Measurements from ENCODE around the gene SYNGR1. TPM values are rescaled to one million over a fixed set of nuclear protein-coding genes. Genes with fewer than 3 reads are reported as not detected.

SYNGR1 gene
- total RNA-seq, 1 experiment from 2014 or later, result 47.7 TPM

DNA sequence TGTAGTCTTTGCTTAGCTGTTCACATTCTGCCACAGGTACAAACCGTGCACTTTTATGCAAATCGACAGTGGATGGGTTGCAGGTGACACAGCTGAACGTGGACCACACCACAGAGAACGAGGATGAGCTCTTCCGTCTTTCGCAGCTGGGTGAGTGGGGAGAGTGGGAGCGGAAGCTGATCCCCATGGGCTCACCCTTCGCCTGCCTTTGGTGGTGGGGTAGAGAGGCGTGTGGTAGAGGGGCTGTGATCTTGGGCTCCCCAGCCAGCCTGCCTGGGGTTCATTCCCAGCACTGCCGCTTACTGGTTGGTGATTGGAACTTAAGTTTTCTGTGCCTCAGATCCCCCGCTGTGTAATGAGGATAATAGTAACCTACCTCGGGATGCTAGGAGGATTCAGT lies 68.9 kb downstream of the SYNGR1 start:
- Histone ChIP-seq H3K27ac (ENCODE audit: low read length) (no peak overlapping the region), H4K20me1 (ENCODE audit: insufficient read depth, low read depth, low read length) (no peaks in the 10 kb centered on the region), H3K27me3 (ENCODE audit: low read length) (no peaks in the 10 kb centered on the region), H3K9ac (ENCODE audit: low read length) (no peak overlapping the region), H3K4me2 (ENCODE audit: low read depth, low read length, poor library complexity, severe bottlenecking) (no peak overlapping the region), H3K79me2 (ENCODE audit: low read length) (peaks cover 4% of the 10 kb centered on the region), H3K4me1 (ENCODE audit: low read length) (peaks cover 9% of the 10 kb centered on the region), H3K9me3 (ENCODE audit: low read length) (no peaks in the 10 kb centered on the region), H3K4me3 (ENCODE audit: low read length) (no peak overlapping the region), H3K9me2 (replicated peaks; ENCODE audit: insufficient read depth, low read length) (no peaks in the 10 kb centered on the region), H3K36me3 (ENCODE audit: insufficient read depth, low read length) (peaks cover 8% of the 10 kb centered on the region), H2AFZ (ENCODE audit: low read length) (no peak overlapping the region)
- no peak for DNase-seq

DNA sequence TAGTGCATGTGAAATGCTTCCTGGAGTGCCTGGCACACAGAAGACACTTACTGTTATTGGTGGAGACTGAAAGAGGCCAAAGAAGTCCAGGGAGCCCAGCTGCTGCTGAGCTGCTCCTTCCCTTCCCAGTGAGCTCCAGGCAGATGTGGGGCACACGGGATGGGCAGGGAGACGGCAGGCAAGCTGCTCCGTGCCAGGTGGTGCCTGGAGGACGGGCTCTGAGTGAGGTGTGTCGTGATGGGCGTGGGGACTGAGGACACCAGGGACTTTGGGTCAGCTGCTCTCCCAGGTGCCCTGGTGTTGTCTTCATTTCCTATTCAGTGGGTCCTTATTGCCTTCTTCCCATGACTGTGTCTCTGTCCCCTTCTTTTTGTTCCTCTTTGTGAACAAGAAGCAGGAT lies 69.3 kb downstream of the SYNGR1 start:
- H3K4me3 ChIP-seq (ENCODE audit: low read length), result no peak overlapping the region
- H3K9me3 ChIP-seq (ENCODE audit: low read length), result no peaks in the 10 kb centered on the region
- H3K79me2 ChIP-seq (ENCODE audit: low read length), result peaks cover 1% of the 10 kb centered on the region; the same call in 1 of the 2 replicates
- no peaks in the 10 kb centered on the region for H4K20me1 ChIP-seq (ENCODE audit: insufficient read depth, low read depth, low read length)
- H3K36me3 ChIP-seq (ENCODE audit: insufficient read depth, low read length), result peaks cover 12% of the 10 kb centered on the region
- H3K27ac ChIP-seq (ENCODE audit: low read length), result no peak overlapping the region
- H2AFZ ChIP-seq (ENCODE audit: low read length), result no peak overlapping the region
- H3K27me3 ChIP-seq (ENCODE audit: low read length), result no peaks in the 10 kb centered on the region
- DNase-seq, result no peak
- H3K9ac ChIP-seq (ENCODE audit: low read length), result no peak overlapping the region
- H3K9me2 ChIP-seq (replicated peaks; ENCODE audit: insufficient read depth, low read length), result no peaks in the 10 kb centered on the region
- H3K4me2 ChIP-seq (ENCODE audit: low read depth, low read length, poor library complexity, severe bottlenecking), result no peak overlapping the region
- peaks cover 9% of the 10 kb centered on the region for H3K4me1 ChIP-seq (ENCODE audit: low read length)

DNA sequence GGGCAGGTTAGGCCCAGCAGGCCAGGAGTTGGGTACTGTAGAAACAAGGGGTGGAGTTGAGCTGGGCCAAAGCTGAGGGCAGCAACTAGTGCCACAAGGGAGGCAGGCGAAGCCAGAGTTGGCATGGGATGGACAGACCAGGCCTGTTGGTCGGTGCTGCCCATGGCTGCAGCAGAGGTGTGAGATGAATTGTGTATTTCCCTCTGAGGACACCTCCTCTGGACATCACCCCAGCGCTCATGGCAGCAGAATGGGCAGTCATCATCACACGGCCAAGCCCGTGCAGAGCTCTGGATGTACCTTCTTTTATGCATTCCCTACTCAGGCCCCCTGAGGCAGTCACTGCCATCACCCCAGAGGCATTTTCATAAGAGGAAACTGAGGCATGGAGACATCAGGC lies 70.1 kb downstream of the SYNGR1 start:
- Histone ChIP-seq H3K4me3 (ENCODE audit: low read length) (no peak overlapping the region), H3K9me3 (ENCODE audit: low read length) (no peaks in the 10 kb centered on the region), H3K4me1 (ENCODE audit: low read length) (peaks cover 9% of the 10 kb centered on the region), H3K27ac (ENCODE audit: low read length) (no peak overlapping the region), H4K20me1 (ENCODE audit: insufficient read depth, low read depth, low read length) (no peaks in the 10 kb centered on the region), H2AFZ (ENCODE audit: low read length) (no peak overlapping the region), H3K79me2 (ENCODE audit: low read length) (no peaks in the 10 kb centered on the region), H3K9ac (ENCODE audit: low read length) (no peak overlapping the region), H3K9me2 (replicated peaks; ENCODE audit: insufficient read depth, low read length) (no peaks in the 10 kb centered on the region), H3K4me2 (ENCODE audit: low read depth, low read length, poor library complexity, severe bottlenecking) (no peak overlapping the region), H3K27me3 (ENCODE audit: low read length) (no peaks in the 10 kb centered on the region), H3K36me3 (ENCODE audit: insufficient read depth, low read length) (peaks cover 13% of the 10 kb centered on the region)
- no peak for DNase-seq

DNA sequence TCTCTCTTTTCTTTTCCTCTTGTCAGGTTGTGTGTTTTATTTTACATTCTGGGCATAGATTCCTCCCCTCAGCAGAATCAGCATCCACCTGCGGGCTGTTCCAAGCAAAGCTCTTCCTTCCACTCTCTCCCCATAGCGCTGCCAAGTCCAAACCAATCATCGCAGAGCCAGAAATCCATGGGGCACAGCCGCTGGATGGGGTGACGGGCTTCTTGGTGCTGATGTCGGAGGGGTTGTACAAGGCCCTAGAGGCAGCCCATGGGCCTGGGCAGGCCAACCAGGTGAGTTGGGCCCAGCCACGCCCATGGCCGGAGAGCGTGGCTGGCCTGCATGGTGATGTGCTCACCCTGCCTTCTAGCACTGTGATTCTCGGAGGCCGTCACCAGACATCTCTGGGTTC lies 71.9 kb downstream of the SYNGR1 start:
- peaks cover 13% of the 10 kb centered on the region for H3K36me3 ChIP-seq (ENCODE audit: insufficient read depth, low read length)

DNA sequence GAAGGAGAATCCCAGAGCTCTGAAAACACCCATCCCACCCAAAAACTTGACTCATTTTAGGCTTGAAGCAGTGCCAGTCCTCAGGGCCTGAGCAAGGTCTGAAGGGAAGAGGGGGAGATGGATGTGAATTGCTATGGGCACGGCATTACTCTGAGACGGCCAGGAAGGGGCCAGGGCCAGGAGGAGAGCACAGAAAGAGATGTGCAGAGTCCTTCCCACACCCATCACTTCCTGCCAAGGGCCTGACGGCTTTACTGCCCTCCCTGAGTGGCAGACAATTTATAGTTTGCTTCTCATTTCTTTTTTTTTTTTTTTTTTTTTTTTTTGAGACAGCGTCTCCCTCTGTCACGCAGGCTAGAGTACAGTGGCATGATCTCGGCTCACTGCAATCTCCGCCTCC lies 72.3 kb downstream of the SYNGR1 start:
- Histone ChIP-seq H3K27me3 (ENCODE audit: low read length) (no peaks in the 10 kb centered on the region), H4K20me1 (ENCODE audit: insufficient read depth, low read depth, low read length) (no peaks in the 10 kb centered on the region), H3K79me2 (ENCODE audit: low read length) (no peaks in the 10 kb centered on the region), H3K36me3 (ENCODE audit: insufficient read depth, low read length) (peaks cover 13% of the 10 kb centered on the region), H3K9me2 (replicated peaks; ENCODE audit: insufficient read depth, low read length) (no peaks in the 10 kb centered on the region), H3K9ac (ENCODE audit: low read length) (no peak overlapping the region), H3K4me3 (ENCODE audit: low read length) (no peak overlapping the region), H3K4me1 (ENCODE audit: low read length) (peaks cover 9% of the 10 kb centered on the region), H3K4me2 (ENCODE audit: low read depth, low read length, poor library complexity, severe bottlenecking) (no peak overlapping the region), H3K9me3 (ENCODE audit: low read length) (no peaks in the 10 kb centered on the region), H3K27ac (ENCODE audit: low read length) (no peak overlapping the region), H2AFZ (ENCODE audit: low read length) (no peak overlapping the region)
- no peak for DNase-seq

More for the DNA sequence above, 71.9 kb downstream of the SYNGR1 start:
- Histone ChIP-seq H3K79me2 (ENCODE audit: low read length) (no peaks in the 10 kb centered on the region), H4K20me1 (ENCODE audit: insufficient read depth, low read depth, low read length) (no peaks in the 10 kb centered on the region), H3K4me1 (ENCODE audit: low read length) (peaks cover 9% of the 10 kb centered on the region), H3K9me3 (ENCODE audit: low read length) (no peaks in the 10 kb centered on the region), H3K27ac (ENCODE audit: low read length) (no peak overlapping the region), H2AFZ (ENCODE audit: low read length) (no peak overlapping the region), H3K9ac (ENCODE audit: low read length) (no peak overlapping the region), H3K27me3 (ENCODE audit: low read length) (no peaks in the 10 kb centered on the region), H3K4me2 (ENCODE audit: low read depth, low read length, poor library complexity, severe bottlenecking) (no peak overlapping the region), H3K4me3 (ENCODE audit: low read length) (no peak overlapping the region), H3K9me2 (replicated peaks; ENCODE audit: insufficient read depth, low read length) (no peaks in the 10 kb centered on the region)
- DNase-seq, result no peak

DNA sequence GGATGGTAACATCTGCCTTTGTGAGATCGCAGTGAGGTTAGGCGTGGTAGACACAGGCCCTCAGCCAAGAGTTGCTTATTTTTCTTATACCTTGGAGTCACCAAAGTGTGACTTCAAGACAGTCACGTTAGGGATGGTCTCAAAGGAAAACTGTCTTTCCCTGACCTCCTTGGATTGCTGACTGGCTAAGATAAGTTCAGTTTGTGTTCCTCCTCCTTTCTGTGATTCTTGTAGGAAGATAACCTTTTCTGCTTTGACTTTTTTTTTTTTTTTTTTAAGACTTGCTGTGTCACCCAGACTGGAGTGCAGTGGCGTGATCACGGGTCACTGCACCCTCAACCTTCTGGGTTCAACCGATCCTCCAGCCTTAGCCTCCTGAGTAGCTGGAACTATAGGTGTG lies 72.9 kb downstream of the SYNGR1 start:
- Histone ChIP-seq H3K27ac (ENCODE audit: low read length) (no peak overlapping the region), H3K9ac (ENCODE audit: low read length) (no peak overlapping the region), H3K79me2 (ENCODE audit: low read length) (no peaks in the 10 kb centered on the region), H3K4me2 (ENCODE audit: low read depth, low read length, poor library complexity, severe bottlenecking) (no peak overlapping the region), H3K4me1 (ENCODE audit: low read length) (peaks cover 9% of the 10 kb centered on the region), H3K27me3 (ENCODE audit: low read length) (no peaks in the 10 kb centered on the region), H3K9me3 (ENCODE audit: low read length) (no peaks in the 10 kb centered on the region), H3K9me2 (replicated peaks; ENCODE audit: insufficient read depth, low read length) (no peaks in the 10 kb centered on the region), H3K36me3 (ENCODE audit: insufficient read depth, low read length) (peaks cover 13% of the 10 kb centered on the region), H3K4me3 (ENCODE audit: low read length) (no peak overlapping the region), H2AFZ (ENCODE audit: low read length) (no peak overlapping the region), H4K20me1 (ENCODE audit: insufficient read depth, low read depth, low read length) (no peaks in the 10 kb centered on the region)
- DNase-seq, result no peak

DNA sequence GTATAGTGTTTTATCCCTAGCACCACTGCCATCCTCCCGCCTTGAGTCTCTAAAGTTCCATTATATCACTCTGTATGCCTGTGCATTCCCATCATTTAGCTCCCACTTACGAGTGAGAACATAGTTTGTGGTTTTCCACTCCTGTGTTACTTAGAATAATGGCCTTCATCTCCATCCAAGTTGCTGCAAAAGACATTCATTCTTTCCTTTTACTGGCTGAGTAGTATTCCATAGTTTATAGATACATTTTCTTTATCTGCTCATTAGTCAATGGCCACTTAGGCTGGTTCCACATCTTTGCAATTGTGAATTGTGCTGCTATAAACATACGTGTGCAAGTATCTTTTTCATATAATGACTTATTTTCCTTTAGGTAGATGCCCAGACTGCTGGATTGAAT lies 74.2 kb downstream of the SYNGR1 start:
- H3K4me1 ChIP-seq (ENCODE audit: low read length), result no peaks in the 10 kb centered on the region
- no peaks in the 10 kb centered on the region for H3K27me3 ChIP-seq (ENCODE audit: low read length)
- no peak overlapping the region for H3K27ac ChIP-seq (ENCODE audit: low read length)
- no peak overlapping the region for H3K4me2 ChIP-seq (ENCODE audit: low read depth, low read length, poor library complexity, severe bottlenecking)
- H2AFZ ChIP-seq (ENCODE audit: low read length), result no peak overlapping the region
- H3K4me3 ChIP-seq (ENCODE audit: low read length), result no peak overlapping the region
- H3K36me3 ChIP-seq (ENCODE audit: insufficient read depth, low read length), result peaks cover 13% of the 10 kb centered on the region
- no peaks in the 10 kb centered on the region for H3K79me2 ChIP-seq (ENCODE audit: low read length)
- no peak for DNase-seq
- H4K20me1 ChIP-seq (ENCODE audit: insufficient read depth, low read depth, low read length), result no peaks in the 10 kb centered on the region
- no peak overlapping the region for H3K9ac ChIP-seq (ENCODE audit: low read length)
- H3K9me3 ChIP-seq (ENCODE audit: low read length), result no peaks in the 10 kb centered on the region
- H3K9me2 ChIP-seq (replicated peaks; ENCODE audit: insufficient read depth, low read length), result no peaks in the 10 kb centered on the region

DNA sequence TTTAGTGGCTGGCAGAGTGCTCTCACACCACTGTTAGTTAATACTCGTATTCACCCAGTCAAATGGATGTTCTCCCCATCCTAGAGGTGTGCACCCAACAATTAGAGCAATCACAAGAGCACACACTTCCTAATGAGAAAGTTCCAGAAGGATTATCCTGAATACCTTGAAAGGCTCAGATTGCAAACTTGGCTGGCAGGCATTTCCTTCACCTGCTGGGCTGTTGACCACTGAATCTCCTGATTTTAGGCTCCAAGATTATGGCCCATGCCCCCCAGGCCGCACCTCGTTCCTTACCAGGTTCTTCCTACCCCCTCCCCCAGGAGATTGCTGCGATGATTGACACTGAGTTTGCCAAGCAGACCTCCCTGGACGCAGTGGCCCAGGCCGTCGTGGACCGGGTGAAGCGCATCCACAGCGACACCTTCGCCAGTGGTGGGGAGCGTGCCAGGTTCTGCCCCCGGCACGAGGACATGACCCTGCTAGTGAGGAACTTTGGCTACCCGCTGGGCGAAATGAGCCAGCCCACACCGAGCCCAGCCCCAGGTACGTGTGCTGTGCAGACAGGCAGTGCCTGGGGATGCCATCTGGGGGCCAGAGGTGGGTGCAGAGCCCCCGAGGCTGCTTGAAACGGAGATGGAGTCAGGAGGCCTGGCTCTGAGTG lies 76.7 kb downstream of the SYNGR1 start:
- Histone ChIP-seq H3K9me2 (replicated peaks; ENCODE audit: insufficient read depth, low read length) (no peaks in the 10 kb centered on the region), H3K36me3 (ENCODE audit: insufficient read depth, low read length) (peaks cover 13% of the 10 kb centered on the region), H3K4me1 (ENCODE audit: low read length) (no peaks in the 10 kb centered on the region), H3K27me3 (ENCODE audit: low read length) (no peaks in the 10 kb centered on the region), H3K79me2 (ENCODE audit: low read length) (no peaks in the 10 kb centered on the region), H3K4me2 (ENCODE audit: low read depth, low read length, poor library complexity, severe bottlenecking) (no peak overlapping the region), H3K9ac (ENCODE audit: low read length) (no peak overlapping the region), H4K20me1 (ENCODE audit: insufficient read depth, low read depth, low read length) (no peaks in the 10 kb centered on the region), H2AFZ (ENCODE audit: low read length) (no peak overlapping the region), H3K9me3 (ENCODE audit: low read length) (no peaks in the 10 kb centered on the region), H3K4me3 (ENCODE audit: low read length) (no peak overlapping the region), H3K27ac (ENCODE audit: low read length) (no peak overlapping the region)
- no peak for DNase-seq
